Measurements from ENCODE around the gene KLK2. TPM values are rescaled to one million over a fixed set of nuclear protein-coding genes. Genes with fewer than 3 reads are reported as not detected.

Gene KLK2
- total and polyA plus RNA-seq, 2 of the 13 experiments (the other 11 are each of a cell fraction or from before 2014, with no cell fraction given): 0.11 TPM; not detected in 1

GRCh38 chr19:50829801-50830200 lies 43.4 kb upstream of the KLK2 start:
- Histone ChIP-seq H3K27me3 (ENCODE audit: control insufficient read depth in 1 of 2, insufficient read depth in 2 of 2, low read length in 2 of 2) (peaks cover 0 to 40% of the 10 kb centered on the region in 2 experiments; a peak in 2 of 5 replicates), H3K9me3 (ENCODE audit: low read length) (no peaks in the 10 kb centered on the region), H3K4me1 (ENCODE audit: insufficient read depth, low read length) (peaks cover under 1% of the 10 kb centered on the region; the same call in 1 of the 2 replicates), H3K27ac (ENCODE audit: extremely low read length, insufficient read depth, low read length) (no peak overlapping the region), H2AFZ (ENCODE audit: low read length) (no peak overlapping the region), H3K4me2 (ENCODE audit: low read depth, low read length) (no peak overlapping the region), H3K36me3 (replicated peaks in 1 of 2; ENCODE audit: control insufficient read depth in 1 of 2, insufficient read depth in 2 of 2, low read length in 2 of 2) (no peaks in the 10 kb centered on the region), H3K79me2 (ENCODE audit: insufficient read depth, low read length) (no peaks in the 10 kb centered on the region), H4K20me1 (ENCODE audit: insufficient read depth, low read length) (no peaks in the 10 kb centered on the region), H3K9ac (ENCODE audit: insufficient read depth, low read depth, low read length) (no peak overlapping the region), H3K4me3 (replicated peaks in 1 of 3; ENCODE audit: insufficient read depth in 1 of 3, low read depth in 2 of 3, low read length in 3 of 3) (no peak overlapping the region)
- no peak for ATAC-seq
- BruUV-seq (replicated peaks): no TSS peak
- DNase-seq (ENCODE audit: low spot score): no peak
- intact Hi-C loops (cut with micrococcal nuclease; ENCODE audit: unreplicated experiment): no loop called here
- CTCF ChIA-PET (ENCODE audit: low intra/inter-chr PET ratio, low total read pairs): no interaction called here
- in situ Hi-C loops (cut with HindIII; ENCODE audit: extremely low pct_ligation_motif_present, low pct_unique_long_range_greater_than_20kb): no loop called here
- WGBS (ENCODE audit: low lambda C conversion rate): 3% methylated on average over 3 of the region's 5 CpGs
- FAIRE-seq: no peak
- POLR2A ChIA-PET: interaction anchor here (1.2 kb wide), 1 partner anchor 25 kb away, joined by 3 read pairs; no protein-coding TSS in a partner anchor
- no peak for TF ChIP-seq AHDC1 (CRISPR knock-in tag; IDR thresholded peaks at IDR 0.05; ENCODE audit: borderline replicate concordance)
- TF ChIP-seq POGK (CRISPR knock-in tag; conservative IDR thresholded peaks at IDR 0.05): no peak
- no peak for TF ChIP-seq AKNA (CRISPR knock-in tag; IDR thresholded peaks at IDR 0.05; ENCODE audit: borderline replicate concordance)
- TF ChIP-seq NR3C1 (CRISPR knock-in tag; IDR thresholded peaks at IDR 0.05): no peak
- 0 out of 2 replicates have a peak, but pooled peaks have one; percentile 12 for TF ChIP-seq RARA (CRISPR knock-in tag; IDR thresholded peaks at IDR 0.05)
- no peak for TF ChIP-seq ZNF782 (CRISPR knock-in tag; IDR thresholded peaks at IDR 0.05; ENCODE audit: borderline replicate concordance)
- TF ChIP-seq MLX (CRISPR knock-in tag; IDR thresholded peaks at IDR 0.05): no peak
- no peak for TF ChIP-seq CENPBD1 (CRISPR knock-in tag; IDR thresholded peaks at IDR 0.05; ENCODE audit: borderline replicate concordance, low read depth)
- TF ChIP-seq ZKSCAN1 (IDR thresholded peaks at IDR 0.05; ENCODE audit: low read length): no peak
- TF ChIP-seq PCBP1 (IDR thresholded peaks at IDR 0.05; ENCODE audit: borderline replicate concordance, low read depth, low read length): no peak
- TF ChIP-seq FOSL2 (CRISPR knock-in tag; IDR thresholded peaks at IDR 0.05): peak; percentile 46

Measured in HepG2 (cell line).